ENCODE results near the gene LBP. TPM values are rescaled to one million over a fixed set of nuclear protein-coding genes. Genes with fewer than 3 reads are reported as not detected.

LBP gene
- total RNA-seq, 1 donor from 2014 or later, result not detected

GRCh38 chr20:38326309-38326708 is 20.0 kb upstream of the LBP start:
- peaks cover 5% of the 10 kb centered on the region for H3K4me1 Mint-ChIP-seq (ENCODE audit: low read depth)
- peaks cover 10% of the 10 kb centered on the region for H3K27me3 Mint-ChIP-seq (ENCODE audit: low read depth)
- H3K9me3 Mint-ChIP-seq (ENCODE audit: low read depth), result no peaks in the 10 kb centered on the region
- no peaks in the 10 kb centered on the region for H3K36me3 Mint-ChIP-seq (ENCODE audit: low read depth)
- no peak for DNase-seq (ENCODE audit: low spot score)
- H3K4me3 Mint-ChIP-seq (ENCODE audit: unreplicated experiment), result no peak overlapping the region
- no peak overlapping the region for H3K27ac Mint-ChIP-seq (ENCODE audit: unreplicated experiment)
- TF ChIP-seq CTCF (IDR thresholded peaks at IDR 0.05), result no peak

- H3K9me3 Mint-ChIP-seq (ENCODE audit: low read depth), result no peaks in the 10 kb centered on the region
- no peaks in the 10 kb centered on the region for H3K4me1 Mint-ChIP-seq (ENCODE audit: low read depth)
- no peak for DNase-seq (ENCODE audit: low spot score)
- no peak overlapping the region for H3K27ac Mint-ChIP-seq (ENCODE audit: unreplicated experiment)
- no peak overlapping the region for H3K4me3 Mint-ChIP-seq (ENCODE audit: unreplicated experiment)
- no peak for TF ChIP-seq CTCF (IDR thresholded peaks at IDR 0.05)
- peaks cover 21% of the 10 kb centered on the region for H3K27me3 Mint-ChIP-seq (ENCODE audit: low read depth)
- no peaks in the 10 kb centered on the region for H3K36me3 Mint-ChIP-seq (ENCODE audit: low read depth)
Measured at GRCh38 chr20:38330638-38331037, 15.6 kb upstream of the LBP start.

- no peak for TF ChIP-seq CTCF (IDR thresholded peaks at IDR 0.05)
- no peak overlapping the region for H3K4me3 Mint-ChIP-seq (ENCODE audit: unreplicated experiment)
- H3K4me1 Mint-ChIP-seq (ENCODE audit: low read depth), result no peaks in the 10 kb centered on the region
- no peak overlapping the region for H3K27ac Mint-ChIP-seq (ENCODE audit: unreplicated experiment)
- peaks cover 26% of the 10 kb centered on the region for H3K27me3 Mint-ChIP-seq (ENCODE audit: low read depth)
- H3K9me3 Mint-ChIP-seq (ENCODE audit: low read depth), result no peaks in the 10 kb centered on the region
- H3K36me3 Mint-ChIP-seq (ENCODE audit: low read depth), result no peaks in the 10 kb centered on the region
- no peak for DNase-seq (ENCODE audit: low spot score)
Measured at GRCh38 chr20:38331245-38331644, 15.0 kb upstream of the LBP start.

GRCh38 chr20:38331814-38332213 is 14.5 kb upstream of the LBP start:
- Mint-ChIP-seq H3K9me3 (ENCODE audit: low read depth) (no peaks in the 10 kb centered on the region), H3K4me1 (ENCODE audit: low read depth) (no peaks in the 10 kb centered on the region), H3K4me3 (ENCODE audit: unreplicated experiment) (no peak overlapping the region), H3K27ac (ENCODE audit: unreplicated experiment) (no peak overlapping the region), H3K27me3 (ENCODE audit: low read depth) (peaks cover 30% of the 10 kb centered on the region), H3K36me3 (ENCODE audit: low read depth) (peaks cover 2% of the 10 kb centered on the region)
- no peak for DNase-seq (ENCODE audit: low spot score)
- TF ChIP-seq CTCF (IDR thresholded peaks at IDR 0.05), result no peak

GRCh38 chr20:38334016-38334415 is 12.3 kb upstream of the LBP start:
- Mint-ChIP-seq H3K4me3 (ENCODE audit: unreplicated experiment) (no peak overlapping the region), H3K9me3 (ENCODE audit: low read depth) (peaks cover 5% of the 10 kb centered on the region), H3K4me1 (ENCODE audit: low read depth) (no peaks in the 10 kb centered on the region), H3K27ac (ENCODE audit: unreplicated experiment) (no peak overlapping the region), H3K27me3 (ENCODE audit: low read depth) (peaks cover 31% of the 10 kb centered on the region), H3K36me3 (ENCODE audit: low read depth) (peaks cover 4% of the 10 kb centered on the region)
- DNase-seq (ENCODE audit: low spot score), result no peak
- no peak for TF ChIP-seq CTCF (IDR thresholded peaks at IDR 0.05)
